Loucy (cell line): Measurements from ENCODE around the gene PSG3.
"Not testable (repeated sequence)": the region's sequence is repeated elsewhere in the genome, so short reads cannot be mapped to it uniquely, and the experiment has no call there.

Source experiments
- H2AFZ ChIP-seq: fragments of 200-600 bp; sonication (generic); 2 replicates; pipeline ENCODE4 v1.6.0; 2016; ENCODE audit warnings: antibody characterized with exemption, mild to moderate bottlenecking, low read length, moderate library complexity
- H3F3A ChIP-seq: fragments of 200-600 bp; 2 replicates; pipeline ENCODE4 v1.6.0; 2016; ENCODE audit warnings: antibody characterized with exemption, low read depth, mild to moderate bottlenecking
- H3K27me3 ChIP-seq: fragments of 200-600 bp; sonication (generic); 2 replicates; pipeline ENCODE4 v1.6.1; 2014; ENCODE audit warnings: low read length, mild to moderate bottlenecking; ENCODE audit not compliant: insufficient read depth, poor library complexity, severe bottlenecking
- H3K36me3 ChIP-seq: fragments of 200-600 bp; sonication (generic); 2 replicates; pipeline ENCODE4 v1.6.1; 2016; ENCODE audit warnings: low read length; ENCODE audit not compliant: insufficient read depth
- H3K4me1 ChIP-seq: fragments of 200-600 bp; sonication (generic); 2 replicates; pipeline ENCODE4 v1.5.1; 2014; ENCODE audit warnings: low read length, mild to moderate bottlenecking; ENCODE audit not compliant: insufficient read depth, poor library complexity, severe bottlenecking
- H3K4me2 ChIP-seq: fragments of 200-600 bp; sonication (generic); 2 replicates; pipeline ENCODE4 v1.6.0; 2014; ENCODE audit warnings: antibody characterized with exemption, low read length, low read depth, mild to moderate bottlenecking; ENCODE audit not compliant: poor library complexity, severe bottlenecking
- H3K4me3 ChIP-seq: fragments of 200-600 bp; sonication (generic); 2 replicates; pipeline ENCODE4 v1.5.1; 2014; ENCODE audit warnings: low read length, mild to moderate bottlenecking, mixed read lengths; ENCODE audit not compliant: poor library complexity, severe bottlenecking
- H3K79me2 ChIP-seq: fragments of 200-600 bp; sonication (generic); 2 replicates; pipeline ENCODE4 v1.6.1; 2014; ENCODE audit warnings: low read length; ENCODE audit not compliant: insufficient read depth
- H3K9ac ChIP-seq: fragments of 200-600 bp; sonication (generic); 2 replicates; pipeline ENCODE4 v1.6.0; 2014; ENCODE audit warnings: mild to moderate bottlenecking, low read depth, low read length, moderate library complexity; ENCODE audit not compliant: poor library complexity, severe bottlenecking
- H3K9me2 ChIP-seq: fragments of 200-600 bp; sonication (generic); replicated peaks from 2 replicates; pipeline ENCODE4 v1.6.1; 2016; ENCODE audit warnings: low read depth, low read length, mixed read lengths
- H3K9me3 ChIP-seq: fragments of 200-600 bp; sonication (generic); 2 replicates; pipeline ENCODE4 v1.6.1; 2014; ENCODE audit warnings: mild to moderate bottlenecking, antibody characterized with exemption, low read length, low read depth; ENCODE audit not compliant: insufficient read depth
- H4K20me1 ChIP-seq: fragments of 200-600 bp; sonication (generic); 2 replicates; pipeline ENCODE4 v1.6.0; 2014; ENCODE audit warnings: antibody characterized with exemption, low read length, mild to moderate bottlenecking; ENCODE audit not compliant: insufficient read depth, poor library complexity, severe bottlenecking
- CTCF ChIP-seq: fragments of 200-600 bp; sonication (generic); conservative IDR thresholded peaks from 2 replicates; pipeline ENCODE4 v1.5.1; 2014; ENCODE audit warnings: mild to moderate bottlenecking, antibody characterized with exemption, low read length

Gene PSG3

GRCh38 chr19:42760954-42761923 is 21.0 kb upstream of the PSG3 start:
- not testable (repeated sequence) for H3K27me3 ChIP-seq, H3K9me3 ChIP-seq, H2AFZ ChIP-seq, H3K79me2 ChIP-seq, H3K36me3 ChIP-seq, H3K4me1 ChIP-seq, H3K4me2 ChIP-seq, H3K9me2 ChIP-seq, H3K9ac ChIP-seq, H3F3A ChIP-seq, H3K4me3 ChIP-seq, H4K20me1 ChIP-seq

- not testable (repeated sequence) for H2AFZ ChIP-seq, H3K4me2 ChIP-seq
- TF ChIP-seq CTCF: peak; percentile 18; the same call in 1 of the 2 replicates
These were observed 18.4 kb upstream of the PSG3 start for GRCh38 chr19:42758667-42759066.

DNA sequence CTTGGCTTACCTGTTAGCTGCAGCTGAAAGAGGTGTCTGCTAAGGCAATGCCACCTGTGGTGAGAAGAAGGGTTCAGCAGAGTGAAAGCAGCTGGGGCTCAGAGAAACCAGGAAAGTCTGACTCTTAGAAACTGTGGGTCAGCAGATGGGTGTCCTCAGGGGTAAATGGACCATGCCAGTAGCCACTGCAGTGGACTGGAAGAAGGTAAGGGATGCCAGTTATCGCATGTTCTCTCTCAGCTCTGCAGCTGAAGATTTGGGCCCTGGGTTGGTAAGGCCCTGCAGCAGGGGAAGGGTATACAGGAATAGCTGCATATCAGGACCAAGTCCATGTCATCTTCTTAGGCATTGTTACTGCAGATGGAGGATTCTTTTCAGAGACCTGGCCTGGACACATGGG is 12.0 kb upstream of the PSG3 start:
- not testable (repeated sequence) for H3K9ac ChIP-seq, H3F3A ChIP-seq, H3K4me2 ChIP-seq, H3K4me1 ChIP-seq, H3K79me2 ChIP-seq, H3K36me3 ChIP-seq, H3K9me3 ChIP-seq, H3K4me3 ChIP-seq, H4K20me1 ChIP-seq, H2AFZ ChIP-seq, H3K27me3 ChIP-seq, H3K9me2 ChIP-seq

More at GRCh38 chr19:42758667-42759066, 18.4 kb upstream of the PSG3 start:
- not testable (repeated sequence) for H3K4me3 ChIP-seq, H3K36me3 ChIP-seq, H3F3A ChIP-seq, H3K27me3 ChIP-seq, H3K9me2 ChIP-seq, H3K9me3 ChIP-seq, H3K79me2 ChIP-seq, H3K4me1 ChIP-seq, H4K20me1 ChIP-seq, H3K9ac ChIP-seq

GRCh38 chr19:42741726-42742607 is 1.7 kb upstream of the PSG3 start:
- H3K36me3 ChIP-seq, H3K4me2 ChIP-seq, H3K9me3 ChIP-seq, H3K27me3 ChIP-seq, H3K79me2 ChIP-seq, H3F3A ChIP-seq, H3K4me3 ChIP-seq, H3K9ac ChIP-seq, H3K9me2 ChIP-seq, H4K20me1 ChIP-seq, H2AFZ ChIP-seq, H3K4me1 ChIP-seq: not testable (repeated sequence)
- peak; percentile 47 for TF ChIP-seq CTCF

DNA sequence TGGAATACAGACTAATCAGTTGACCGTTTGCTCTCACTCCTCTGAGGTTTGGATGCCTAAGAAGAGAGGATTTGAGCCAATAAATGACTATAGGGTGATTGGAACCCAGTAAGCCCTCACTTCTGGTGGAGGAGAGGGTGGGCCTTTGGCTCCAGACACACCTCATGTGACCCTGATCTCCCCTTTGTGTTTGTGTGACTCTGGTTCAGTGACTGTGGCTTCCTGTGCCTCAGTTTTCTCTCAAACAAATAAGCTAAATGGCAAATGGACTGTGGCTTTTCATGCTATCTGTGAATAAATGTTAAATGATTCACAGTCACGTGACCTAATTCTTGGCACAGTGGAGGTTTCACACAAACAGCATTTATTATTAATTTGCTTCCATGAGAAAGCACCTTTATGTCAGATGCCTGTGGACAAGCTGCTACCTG is 2.7 kb downstream of the PSG3 start:
- not testable (repeated sequence) for H3K9me2 ChIP-seq, H3K9ac ChIP-seq, H3K36me3 ChIP-seq, H3K4me2 ChIP-seq, H3K4me3 ChIP-seq, H3K4me1 ChIP-seq, H4K20me1 ChIP-seq, H3F3A ChIP-seq, H3K27me3 ChIP-seq, H3K79me2 ChIP-seq, H2AFZ ChIP-seq, H3K9me3 ChIP-seq

- not testable (repeated sequence) for H3K9ac ChIP-seq, H3K27me3 ChIP-seq, H3K4me3 ChIP-seq
These were observed 11.9 kb downstream of the PSG3 start for GRCh38 chr19:42728341-42728740.

More at GRCh38 chr19:42728341-42728740, 11.9 kb downstream of the PSG3 start:
- H3K4me2 ChIP-seq, H2AFZ ChIP-seq, H3K9me3 ChIP-seq, H3K9me2 ChIP-seq, H3F3A ChIP-seq, H3K79me2 ChIP-seq, H4K20me1 ChIP-seq, H3K36me3 ChIP-seq, H3K4me1 ChIP-seq: not testable (repeated sequence)
